Measurements from ENCODE around the gene OR10H4. TPM values are rescaled to one million over a fixed set of nuclear protein-coding genes. Genes with fewer than 3 reads are reported as not detected.
"Not testable (repeated sequence)": the region's sequence is repeated elsewhere in the genome, so short reads cannot be mapped to it uniquely, and the experiment has no call there.

The OR10H4 gene
- total and polyA plus RNA-seq, 7 donors = not detected

GRCh38 chr19:15964231-15964630 is 15.4 kb downstream of the OR10H4 start:
- no peaks in the 10 kb centered on the region for H3K27me3 ChIP-seq (ENCODE audit: insufficient read depth in 3 of 3, low read length in 2 of 3)
- 71 to 83% (median 76%) methylated on average over 2 of the region's 2 CpGs for WGBS, 3 donors
- no peaks in the 10 kb centered on the region for H3K4me1 ChIP-seq
- H3K36me3 ChIP-seq (ENCODE audit: insufficient read depth in 1 of 2, low read depth in 1 of 2) = no peaks in the 10 kb centered on the region
- DNase-seq = no peak
- no peak for ATAC-seq
- H3K9me3 ChIP-seq = peaks cover 4% of the 10 kb centered on the region
- no peak for TF ChIP-seq CTCF (IDR thresholded peaks at IDR 0.05)
- H3K27ac ChIP-seq = no peak overlapping the region
- H3K4me3 ChIP-seq = no peak overlapping the region
- intact Hi-C loops (cut with DNase I) = no loop called here

- DNase-seq = no peak
- no peak for ATAC-seq
- Histone ChIP-seq H3K4me1 (no peaks in the 10 kb centered on the region), H3K9me3 (no peaks in the 10 kb centered on the region), H3K27ac (no peak overlapping the region), H3K4me3 (no peak overlapping the region), H3K36me3 (ENCODE audit: insufficient read depth in 1 of 2, low read depth in 1 of 2) (no peaks in the 10 kb centered on the region), H3K27me3 (ENCODE audit: insufficient read depth in 3 of 3, low read length in 2 of 3) (no peaks in the 10 kb centered on the region)
- TF ChIP-seq CTCF (IDR thresholded peaks at IDR 0.05) = no peak
- intact Hi-C loops (cut with DNase I) = no loop called here
- WGBS, 3 donors = 38 to 66% (median 64%) methylated on average over 5 of the region's 5 CpGs
These were observed 22.5 kb downstream of the OR10H4 start for GRCh38 chr19:15971224-15971780.

GRCh38 chr19:15972043-15972442 is 23.2 kb downstream of the OR10H4 start:
- H3K4me1 ChIP-seq; DNase-seq; H3K4me3 ChIP-seq; ATAC-seq; H3K36me3 ChIP-seq (ENCODE audit: insufficient read depth in 1 of 2, low read depth in 1 of 2); H3K9me3 ChIP-seq; intact Hi-C loops (cut with DNase I); H3K27me3 ChIP-seq (ENCODE audit: insufficient read depth in 3 of 3, low read length in 2 of 3); H3K27ac ChIP-seq: not testable (repeated sequence)

GRCh38 chr19:15974856-15975255 is 26.0 kb downstream of the OR10H4 start:
- WGBS, 3 donors = 53 to 63% (median 59%) methylated on average over 5 of the region's 5 CpGs
- H3K27ac ChIP-seq = no peak overlapping the region
- H3K4me3 ChIP-seq = no peak overlapping the region
- intact Hi-C loops (cut with DNase I) = no loop called here
- H3K27me3 ChIP-seq (ENCODE audit: insufficient read depth in 3 of 3, low read length in 2 of 3) = peaks cover 0 to 4% (median 0%) of the 10 kb centered on the region in 3 donors
- DNase-seq = no peak
- no peaks in the 10 kb centered on the region for H3K9me3 ChIP-seq
- no peak for TF ChIP-seq CTCF (IDR thresholded peaks at IDR 0.05)
- H3K4me1 ChIP-seq = no peaks in the 10 kb centered on the region
- no peaks in the 10 kb centered on the region for H3K36me3 ChIP-seq (ENCODE audit: insufficient read depth in 1 of 2, low read depth in 1 of 2)
- ATAC-seq = no peak

- Histone ChIP-seq H3K27ac (no peak overlapping the region), H3K4me1 (no peaks in the 10 kb centered on the region), H3K27me3 (ENCODE audit: insufficient read depth in 3 of 3, low read length in 2 of 3) (peaks cover 0 to 4% (median 3%) of the 10 kb centered on the region in 3 donors), H3K9me3 (peaks cover 9% of the 10 kb centered on the region), H3K36me3 (ENCODE audit: insufficient read depth in 1 of 2, low read depth in 1 of 2) (no peaks in the 10 kb centered on the region), H3K4me3 (no peak overlapping the region)
- no peak for DNase-seq
- 44 to 60% (median 49%) methylated on average over 10 of the region's 10 CpGs for WGBS, 3 donors
- ATAC-seq = no peak
- intact Hi-C loops (cut with DNase I) = no loop called here
- no peak for TF ChIP-seq CTCF (IDR thresholded peaks at IDR 0.05)
These were observed 28.3 kb downstream of the OR10H4 start for GRCh38 chr19:15976836-15977689.
